Stimulated activated CD8-positive, alpha-beta memory T cell treated with anti-CD3 and anti-CD28 coated beads, Interleukin-12 subunit alpha, Interleukin-12 subunit beta, amount 100 ng/mL, for 24 hours (primary cell): ENCODE results near the gene EPB41L1.

Source experiments
- DNase-seq: peaks from one replicate; pipeline ENCODE4 v3.0.0-alpha.2; 2020; ENCODE audit errors: extremely low read depth

Gene EPB41L1

GRCh38 chr20:36155629-36155971 is 1.1 kb downstream of the EPB41L1 start:
- DNase-seq: no peak

- no peak for DNase-seq
These were observed 1.5 kb downstream of the EPB41L1 start for GRCh38 chr20:36155991-36156390.

GRCh38 chr20:36157610-36158009 is 3.1 kb downstream of the EPB41L1 start:
- no peak for DNase-seq

- DNase-seq: no peak
These were observed 3.7 kb downstream of the EPB41L1 start for GRCh38 chr20:36158160-36158741.

- no peak for DNase-seq
These were observed 5.3 kb downstream of the EPB41L1 start for GRCh38 chr20:36159833-36160232.

GRCh38 chr20:36162272-36162966 is 7.9 kb downstream of the EPB41L1 start:
- DNase-seq: no peak

- no peak for DNase-seq
These were observed 13.5 kb downstream of the EPB41L1 start for GRCh38 chr20:36167902-36168503.

GRCh38 chr20:36170542-36171215 is 16.1 kb downstream of the EPB41L1 start:
- no peak for DNase-seq

- no peak for DNase-seq
These were observed 19.0 kb downstream of the EPB41L1 start for GRCh38 chr20:36173451-36173933.

- no peak for DNase-seq
These were observed 20.5 kb downstream of the EPB41L1 start for GRCh38 chr20:36175016-36175415.

- DNase-seq: no peak
These were observed 21.0 kb downstream of the EPB41L1 start for GRCh38 chr20:36175475-36175995.

- DNase-seq: no peak
These were observed 23.2 kb downstream of the EPB41L1 start for GRCh38 chr20:36177716-36178115.

- no peak for DNase-seq
These were observed 24.8 kb downstream of the EPB41L1 start for GRCh38 chr20:36179170-36179945.

- DNase-seq: no peak
These were observed 25.8 kb downstream of the EPB41L1 start for GRCh38 chr20:36180323-36180722.

- DNase-seq: no peak
These were observed 27.5 kb downstream of the EPB41L1 start for GRCh38 chr20:36181934-36182603.

- DNase-seq: no peak
These were observed 28.1 kb downstream of the EPB41L1 start for GRCh38 chr20:36182604-36183154.

GRCh38 chr20:36183155-36183944 is 28.8 kb downstream of the EPB41L1 start:
- DNase-seq: no peak

- DNase-seq: no peak
These were observed 30.6 kb downstream of the EPB41L1 start for GRCh38 chr20:36184816-36185776.
